Stimulated activated CD8-positive, alpha-beta memory T cell treated with anti-CD3 and anti-CD28 coated beads, Interleukin-15, amount 100 ng/mL, for 1 hour (primary cell): ENCODE results near the gene MEMO1.
"Not testable (repeated sequence)": the region's sequence is repeated elsewhere in the genome, so short reads cannot be mapped to it uniquely, and the experiment has no call there.

Source experiments
- DNase-seq: peaks from one replicate; pipeline ENCODE4 v3.0.0-alpha.2; 2020; ENCODE audit warnings: low read depth

Gene MEMO1

GRCh38 chr2:31998731-31999383 is 12.0 kb downstream of the MEMO1 start:
- DNase-seq, result no peak

GRCh38 chr2:31997653-31998052 is 13.2 kb downstream of the MEMO1 start:
- no peak for DNase-seq

GRCh38 chr2:31996571-31997150 is 14.1 kb downstream of the MEMO1 start:
- DNase-seq, result no peak

GRCh38 chr2:31992934-31993333 is 17.9 kb downstream of the MEMO1 start:
- no peak for DNase-seq

DNA sequence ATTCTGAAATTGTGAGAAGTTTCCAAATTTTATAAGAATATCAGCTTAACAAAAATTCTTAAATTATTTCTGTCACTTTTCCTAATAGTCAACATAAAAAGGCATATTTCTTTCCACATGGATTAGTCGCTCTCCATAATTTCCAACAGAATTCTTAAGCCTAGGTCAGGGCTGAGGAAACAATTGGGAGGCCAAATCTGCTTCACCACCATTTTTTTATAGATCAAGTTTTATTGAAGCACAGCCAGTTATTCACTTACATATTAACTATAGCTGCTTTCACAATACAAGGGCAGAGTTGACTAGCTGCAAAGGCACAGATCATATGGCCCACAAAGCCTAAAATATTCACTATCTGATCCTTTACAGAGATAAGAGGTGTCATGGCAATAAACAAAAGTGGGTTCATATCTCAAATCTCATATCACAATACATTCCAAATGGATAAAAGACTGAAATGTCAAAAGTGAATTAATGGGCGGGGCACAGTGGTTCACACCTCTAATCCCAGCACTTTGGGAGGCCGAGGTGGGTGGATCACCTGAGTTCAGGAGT is 18.7 kb downstream of the MEMO1 start:
- no peak for DNase-seq

DNA sequence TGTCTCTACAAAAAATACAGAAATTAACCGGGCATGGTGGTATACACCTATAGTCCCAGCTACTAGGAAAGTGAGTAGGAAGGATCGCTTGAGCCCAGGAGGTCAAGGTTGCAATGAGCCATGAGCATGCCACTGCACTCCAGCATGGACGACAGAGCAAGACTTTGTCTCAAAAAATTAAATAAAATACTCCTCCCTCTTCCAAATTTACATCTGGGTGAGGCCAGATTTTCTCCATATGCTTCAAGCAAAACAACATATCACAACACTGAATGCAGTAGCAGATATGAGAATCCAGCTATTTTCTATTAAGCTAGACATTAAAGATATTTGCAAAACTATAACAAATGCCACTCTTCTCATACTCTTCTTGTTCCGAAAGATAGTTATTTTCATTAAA is 20.9 kb downstream of the MEMO1 start:
- no peak for DNase-seq

DNA sequence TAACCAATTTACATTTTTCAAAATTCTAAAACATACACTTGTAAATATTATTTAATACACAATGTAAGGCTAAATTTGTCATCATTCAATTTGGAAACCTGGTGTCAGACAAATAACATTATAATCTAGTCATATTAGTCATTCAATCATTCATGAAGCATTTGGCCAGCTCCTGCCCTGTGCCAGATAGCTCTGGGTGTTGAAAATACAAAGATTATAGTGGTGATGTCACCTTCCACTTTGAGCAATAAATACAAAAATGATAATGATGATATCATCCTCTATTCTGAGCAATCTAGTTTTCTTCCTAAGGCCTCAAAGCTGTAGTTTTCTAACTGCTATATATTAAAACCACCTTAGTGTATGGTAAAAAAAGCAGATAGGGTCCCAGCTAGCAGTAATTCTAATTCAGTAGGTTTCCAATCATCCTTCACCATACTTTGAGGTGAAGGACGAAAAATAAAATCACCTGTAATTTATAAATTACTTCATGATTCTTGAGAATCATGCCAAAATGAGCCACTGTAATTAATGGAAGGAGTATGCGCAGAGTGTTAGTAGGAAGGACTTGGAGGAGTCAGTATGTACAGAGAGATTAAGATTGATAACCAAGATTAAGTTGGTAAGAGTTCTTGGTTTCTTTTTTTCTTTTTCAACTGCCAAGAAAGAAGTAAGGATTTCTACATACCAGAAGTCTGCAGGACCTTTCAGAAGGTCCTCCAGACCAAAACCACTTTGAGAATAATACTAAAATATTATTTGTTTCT is 23.2 kb downstream of the MEMO1 start:
- no peak for DNase-seq

DNA sequence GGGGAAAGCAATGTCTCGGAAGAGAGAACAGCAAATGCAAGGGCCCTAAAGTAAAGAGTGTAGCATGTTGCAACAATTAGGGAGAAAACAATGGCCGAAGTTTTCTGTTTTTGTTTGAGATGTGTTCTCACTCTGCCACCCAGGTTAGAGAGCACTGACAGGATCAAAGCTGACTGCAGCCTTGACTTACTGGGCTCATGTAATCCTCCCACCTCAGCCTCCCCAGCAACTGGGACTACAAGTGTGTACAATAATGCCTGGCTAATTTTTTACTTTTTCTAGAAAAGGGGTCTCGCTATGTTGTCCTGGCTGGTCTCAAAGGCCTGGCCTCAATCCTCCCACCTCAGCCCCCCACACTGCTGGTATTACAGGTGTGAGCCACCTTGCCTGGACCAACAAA is 23.9 kb downstream of the MEMO1 start:
- no peak for DNase-seq

DNA sequence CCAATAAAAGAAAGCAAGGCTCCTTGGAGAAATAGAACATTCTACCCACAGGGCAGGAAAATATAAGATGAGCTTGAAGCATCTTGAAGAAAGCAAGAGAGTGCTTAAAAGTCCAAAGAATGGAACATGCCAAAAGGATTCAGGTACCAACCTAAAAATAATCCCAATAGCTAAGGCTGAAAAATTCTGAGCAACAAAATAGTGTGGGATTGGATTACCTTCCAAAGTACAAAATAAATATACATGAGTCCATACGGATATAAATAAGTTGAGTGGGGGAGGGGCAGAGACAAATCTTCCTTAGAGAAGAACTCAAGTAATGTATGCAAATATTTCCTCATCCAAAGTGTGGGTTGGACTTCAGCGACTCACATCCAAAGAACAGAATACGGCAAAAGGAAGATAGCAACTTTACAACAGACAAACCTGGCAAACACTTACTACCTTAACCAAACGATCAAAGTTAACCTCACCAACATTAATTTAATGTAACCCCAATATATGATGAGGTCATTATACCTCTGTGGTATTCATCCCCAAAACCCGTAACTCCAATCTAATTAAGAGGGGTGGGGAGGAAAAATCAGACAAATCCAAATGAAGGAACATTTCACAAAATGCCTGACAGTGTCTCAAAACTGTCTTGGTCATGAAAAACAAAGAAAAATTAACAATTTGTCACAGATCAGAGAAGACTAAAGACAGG is 26.9 kb downstream of the MEMO1 start:
- DNase-seq, result no peak

GRCh38 chr2:31980674-31981356 is 30.0 kb downstream of the MEMO1 start:
- no peak for DNase-seq

DNA sequence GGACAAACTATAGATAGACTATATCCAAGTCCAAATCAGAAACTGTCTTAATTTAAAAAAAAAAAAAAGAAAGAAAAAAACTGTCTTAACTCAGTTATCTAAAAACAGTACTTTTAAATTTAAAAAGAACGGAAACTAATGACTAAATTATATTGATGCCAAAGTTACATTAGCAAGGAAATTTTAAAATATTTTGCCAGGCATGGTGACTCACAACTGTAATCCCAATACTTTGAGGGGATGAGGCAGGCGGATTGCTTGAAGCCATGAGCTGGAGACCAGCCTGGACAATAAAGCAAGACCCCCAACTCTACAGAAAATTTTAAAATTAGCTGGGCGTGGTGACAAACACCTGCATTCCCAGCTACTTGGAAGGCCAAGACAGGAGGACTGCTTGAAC is 30.9 kb downstream of the MEMO1 start:
- DNase-seq, result no peak

GRCh38 chr2:31979018-31979417 is 31.8 kb downstream of the MEMO1 start:
- DNase-seq, result no peak

DNA sequence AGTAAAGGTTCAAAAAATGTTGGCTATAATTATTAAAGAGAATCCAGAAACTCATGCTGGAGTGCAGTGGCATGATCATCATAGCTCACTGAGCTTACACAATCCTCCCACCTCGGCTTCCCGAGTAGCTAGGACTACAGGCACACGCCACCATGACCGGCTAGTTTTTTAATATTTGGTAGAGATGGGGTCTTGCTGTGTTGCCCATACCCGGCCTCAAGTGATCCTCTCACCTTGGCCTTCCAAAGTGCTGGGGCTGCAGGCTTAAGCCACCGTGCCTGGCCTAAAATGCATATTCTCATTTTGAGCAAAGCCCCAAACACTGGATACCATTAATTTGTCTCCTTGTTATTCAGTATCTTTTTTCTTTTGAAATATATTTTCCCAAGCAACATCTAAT is 32.4 kb downstream of the MEMO1 start:
- DNase-seq, result no peak

GRCh38 chr2:31973665-31974064 is 37.1 kb downstream of the MEMO1 start:
- DNase-seq, result no peak

DNA sequence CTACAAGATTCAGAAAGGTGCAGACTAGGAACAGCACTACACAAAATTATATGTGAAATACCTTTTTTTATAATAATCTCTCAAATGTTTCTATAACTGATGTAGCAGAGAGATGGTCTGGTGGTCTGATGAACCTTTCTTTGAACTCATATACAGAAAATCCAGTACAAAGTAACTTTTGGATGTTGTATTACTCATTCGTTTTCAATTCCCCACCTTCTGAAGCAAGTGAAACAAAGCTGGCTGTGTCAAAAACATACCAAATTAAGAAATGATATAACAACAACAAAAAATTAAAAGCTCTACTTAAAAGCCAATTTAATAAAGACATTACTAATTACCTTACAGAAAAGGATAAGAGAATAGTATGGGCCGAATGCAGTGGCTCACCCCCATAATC is 38.7 kb downstream of the MEMO1 start:
- DNase-seq, result no peak

GRCh38 chr2:31969178-31969577 is 41.6 kb downstream of the MEMO1 start:
- no peak for DNase-seq

DNA sequence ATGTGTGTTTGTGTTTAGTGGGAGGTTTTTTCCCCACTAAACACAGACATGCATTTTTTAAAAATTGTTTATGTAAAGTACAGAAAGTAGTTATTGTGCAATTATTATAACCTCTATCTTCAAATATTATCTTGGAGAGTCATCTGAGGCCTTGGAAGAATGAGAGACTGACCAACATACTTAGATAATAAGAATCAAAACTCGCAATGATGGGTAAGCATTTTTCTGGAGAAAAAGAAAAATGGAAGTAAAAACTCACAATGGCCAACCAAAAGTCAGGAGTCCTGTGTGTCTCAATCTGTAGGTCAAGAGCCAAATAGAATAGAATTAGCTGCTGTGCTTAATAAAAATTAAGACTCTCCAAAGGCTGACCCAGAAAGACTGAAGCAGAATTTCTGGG is 43.0 kb downstream of the MEMO1 start:
- no peak for DNase-seq

- DNase-seq, result not testable (repeated sequence)
Measured at GRCh38 chr2:31966402-31966801, 44.4 kb downstream of the MEMO1 start.

GRCh38 chr2:31965094-31965493 is 45.7 kb downstream of the MEMO1 start:
- no peak for DNase-seq

DNA sequence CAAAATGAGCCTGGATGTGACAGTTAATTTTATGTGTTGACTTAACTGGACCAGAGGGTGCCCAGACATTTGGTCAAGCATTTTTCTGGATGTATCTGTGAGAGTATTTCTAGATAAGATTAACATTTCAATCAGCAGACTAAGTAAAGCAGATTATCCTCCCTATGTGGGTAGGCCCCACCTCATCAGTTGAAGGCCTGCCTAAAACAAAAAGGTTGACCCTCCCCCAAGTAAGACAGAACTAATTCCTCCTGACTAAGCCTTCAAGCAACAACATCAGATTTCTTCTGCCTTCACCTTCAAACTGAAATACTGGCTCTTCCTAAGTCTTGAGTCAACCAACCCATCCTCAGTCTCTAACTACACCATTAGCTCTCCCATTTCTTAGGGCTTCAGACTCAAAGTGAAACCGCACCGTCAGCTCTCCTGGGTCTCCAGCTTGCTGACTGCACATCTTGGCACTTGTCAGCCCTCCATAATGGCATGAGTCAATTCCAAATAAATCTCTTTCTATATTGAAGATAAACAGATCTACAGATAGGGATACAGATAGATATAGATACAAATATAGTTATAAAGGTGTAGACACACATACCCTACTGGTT is 47.9 kb downstream of the MEMO1 start:
- no peak for DNase-seq

GRCh38 chr2:31958140-31958717 is 52.6 kb downstream of the MEMO1 start:
- no peak for DNase-seq
